Stimulated activated naive CD8-positive, alpha-beta T cell treated with anti-CD3 and anti-CD28 coated beads, Interleukin-15, Interleukin-2, amounts not matched to agents 100 U/mL and 50 U/mL, for 24 hours (primary cell): ENCODE results near the gene PLEKHM2.
"Not testable (repeated sequence)": the region's sequence is repeated elsewhere in the genome, so short reads cannot be mapped to it uniquely, and the experiment has no call there.

ENCODE experiments used
- ATAC-seq: fragments of 150-1000 bp; cut with Tn5 transposase; one replicate; pipeline ENCODE4 v1.10.0; 2021
- DNase-seq: peaks from one replicate; pipeline ENCODE4 v3.0.0; 2021

PLEKHM2 gene, protein sequence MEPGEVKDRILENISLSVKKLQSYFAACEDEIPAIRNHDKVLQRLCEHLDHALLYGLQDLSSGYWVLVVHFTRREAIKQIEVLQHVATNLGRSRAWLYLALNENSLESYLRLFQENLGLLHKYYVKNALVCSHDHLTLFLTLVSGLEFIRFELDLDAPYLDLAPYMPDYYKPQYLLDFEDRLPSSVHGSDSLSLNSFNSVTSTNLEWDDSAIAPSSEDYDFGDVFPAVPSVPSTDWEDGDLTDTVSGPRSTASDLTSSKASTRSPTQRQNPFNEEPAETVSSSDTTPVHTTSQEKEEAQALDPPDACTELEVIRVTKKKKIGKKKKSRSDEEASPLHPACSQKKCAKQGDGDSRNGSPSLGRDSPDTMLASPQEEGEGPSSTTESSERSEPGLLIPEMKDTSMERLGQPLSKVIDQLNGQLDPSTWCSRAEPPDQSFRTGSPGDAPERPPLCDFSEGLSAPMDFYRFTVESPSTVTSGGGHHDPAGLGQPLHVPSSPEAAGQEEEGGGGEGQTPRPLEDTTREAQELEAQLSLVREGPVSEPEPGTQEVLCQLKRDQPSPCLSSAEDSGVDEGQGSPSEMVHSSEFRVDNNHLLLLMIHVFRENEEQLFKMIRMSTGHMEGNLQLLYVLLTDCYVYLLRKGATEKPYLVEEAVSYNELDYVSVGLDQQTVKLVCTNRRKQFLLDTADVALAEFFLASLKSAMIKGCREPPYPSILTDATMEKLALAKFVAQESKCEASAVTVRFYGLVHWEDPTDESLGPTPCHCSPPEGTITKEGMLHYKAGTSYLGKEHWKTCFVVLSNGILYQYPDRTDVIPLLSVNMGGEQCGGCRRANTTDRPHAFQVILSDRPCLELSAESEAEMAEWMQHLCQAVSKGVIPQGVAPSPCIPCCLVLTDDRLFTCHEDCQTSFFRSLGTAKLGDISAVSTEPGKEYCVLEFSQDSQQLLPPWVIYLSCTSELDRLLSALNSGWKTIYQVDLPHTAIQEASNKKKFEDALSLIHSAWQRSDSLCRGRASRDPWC

DNA sequence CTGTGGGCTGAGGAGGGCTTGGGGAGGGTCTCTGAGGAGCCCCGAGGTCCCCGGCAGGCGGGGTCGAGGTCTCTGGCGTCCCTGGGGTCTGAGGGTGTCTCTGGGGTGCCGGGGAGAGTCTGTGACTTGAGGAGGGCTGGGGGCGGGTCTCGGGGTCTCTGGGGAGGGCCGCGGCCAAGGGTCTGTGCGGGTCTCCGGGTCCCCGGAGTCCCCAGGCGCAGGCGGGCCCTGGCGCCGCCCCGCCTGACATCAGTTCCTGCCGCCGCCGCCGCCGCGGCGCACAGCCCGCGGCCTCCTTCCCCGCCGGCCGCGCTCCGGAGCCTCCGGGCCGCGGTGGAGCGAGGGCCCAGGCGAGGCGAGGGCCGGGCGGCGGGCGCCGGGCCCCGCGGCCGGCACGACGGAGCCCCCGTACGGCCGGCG is at the start of gene PLEKHM2:
Gene PLEKHM2 (plus strand): TSS at position 279 of the 420 bp plus-strand sequence. CDS start 239 bp downstream, outside the sequence.
- DNase-seq (peak; percentile 62), ATAC-seq (peak; percentile 75)

DNA sequence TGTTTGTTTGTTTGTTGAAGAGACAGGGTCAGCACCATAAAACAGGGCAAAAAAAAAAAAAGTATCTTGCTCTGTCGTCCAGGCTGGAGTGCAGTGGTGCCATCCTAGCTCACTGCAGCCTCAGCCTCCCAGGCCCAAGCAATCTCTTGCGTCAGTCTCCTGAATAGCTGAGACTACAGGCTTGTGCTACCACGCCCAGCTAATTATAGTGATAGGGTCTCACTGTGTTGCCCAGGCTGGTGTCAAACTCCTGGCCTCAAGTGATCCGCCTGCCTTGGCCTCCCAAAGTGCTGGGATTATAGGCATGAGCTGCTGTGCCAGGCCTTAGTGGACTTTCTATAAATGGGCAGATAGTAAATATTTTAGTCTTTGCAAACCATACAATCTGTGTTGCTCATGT is 47.7 kb upstream of the PLEKHM2 start:
- ATAC-seq (no peak), DNase-seq (no peak)

DNA sequence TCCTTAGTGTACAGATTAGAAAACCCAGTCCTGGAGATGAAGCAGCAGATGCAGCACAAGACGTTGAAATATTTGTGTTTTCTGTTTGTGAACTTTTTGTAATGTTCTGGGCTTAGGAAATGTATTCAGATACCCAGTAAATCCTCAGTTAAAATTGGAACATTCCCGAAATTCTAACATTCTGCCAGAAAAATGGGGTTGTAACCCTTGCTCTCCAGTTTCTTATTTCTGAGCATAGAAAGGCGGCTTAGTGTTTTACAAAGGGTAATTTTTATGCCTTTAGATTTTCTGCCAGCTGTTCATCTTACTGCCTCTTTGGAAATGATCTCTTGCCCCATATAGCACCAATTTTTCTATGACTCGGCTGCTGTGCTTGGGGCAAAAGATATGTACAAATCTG is 46.3 kb upstream of the PLEKHM2 start:
- ATAC-seq (no peak), DNase-seq (no peak)

DNA sequence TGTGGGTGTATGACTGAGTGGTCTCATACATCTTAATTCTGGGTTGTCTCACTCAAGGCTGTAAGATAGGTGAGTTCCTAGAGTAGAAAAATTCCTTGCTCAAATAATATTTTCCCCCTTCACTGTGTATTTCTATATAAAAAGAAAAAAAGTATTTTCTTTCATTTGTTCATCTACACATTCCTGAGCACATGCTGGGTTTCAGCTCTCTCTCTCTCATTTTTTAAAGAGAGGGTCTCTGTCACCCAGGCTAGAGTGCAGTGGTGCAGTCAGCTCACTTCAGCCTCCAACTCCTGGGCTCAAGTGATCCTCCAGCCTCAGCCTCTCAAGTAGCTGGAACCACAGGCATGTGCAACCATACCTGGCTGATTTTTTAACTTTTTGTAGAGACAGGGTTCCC is 44.9 kb upstream of the PLEKHM2 start:
- DNase-seq (no peak), ATAC-seq (no peak)

DNA sequence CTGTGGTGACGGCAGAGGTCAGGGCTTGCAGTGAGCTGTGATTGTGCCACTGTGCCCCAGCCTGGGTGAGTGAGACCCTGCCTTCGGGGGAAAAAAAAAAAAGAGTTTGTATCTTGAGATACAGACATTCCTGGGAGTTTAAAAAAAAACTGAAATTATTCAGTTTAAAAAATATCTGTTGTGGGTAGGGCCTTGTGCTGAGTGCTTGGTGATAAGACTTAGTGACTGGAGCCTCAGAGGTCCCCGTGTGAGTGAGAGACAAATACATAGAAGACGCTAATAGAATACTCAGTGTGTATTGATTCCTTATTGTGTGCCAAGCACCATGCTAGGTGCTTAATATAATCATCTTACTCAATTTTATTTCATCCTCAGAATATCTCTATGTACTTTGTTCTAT is 44.2 kb upstream of the PLEKHM2 start:
- ATAC-seq = no peak
- DNase-seq = no peak

DNA sequence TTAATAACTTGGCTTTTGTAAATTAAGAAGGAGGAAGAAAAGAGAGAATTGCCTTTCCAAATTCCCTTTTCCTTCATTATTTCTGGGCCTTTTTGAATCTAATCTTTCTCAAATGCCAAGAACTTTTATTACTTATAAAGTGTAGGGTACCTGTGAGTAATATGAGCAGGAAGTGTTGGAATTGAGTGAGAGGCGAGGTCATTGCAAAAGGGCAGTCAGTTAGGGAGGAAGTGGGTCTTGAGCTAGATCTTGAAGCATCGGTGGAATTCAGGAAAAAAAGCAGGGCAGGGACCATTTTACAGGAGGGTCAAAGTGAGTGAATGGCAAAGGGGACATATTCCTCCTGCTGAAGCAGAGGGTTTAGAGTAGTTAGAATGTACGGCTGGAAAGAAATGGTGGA is 43.5 kb upstream of the PLEKHM2 start:
- DNase-seq (no peak), ATAC-seq (no peak)

DNA sequence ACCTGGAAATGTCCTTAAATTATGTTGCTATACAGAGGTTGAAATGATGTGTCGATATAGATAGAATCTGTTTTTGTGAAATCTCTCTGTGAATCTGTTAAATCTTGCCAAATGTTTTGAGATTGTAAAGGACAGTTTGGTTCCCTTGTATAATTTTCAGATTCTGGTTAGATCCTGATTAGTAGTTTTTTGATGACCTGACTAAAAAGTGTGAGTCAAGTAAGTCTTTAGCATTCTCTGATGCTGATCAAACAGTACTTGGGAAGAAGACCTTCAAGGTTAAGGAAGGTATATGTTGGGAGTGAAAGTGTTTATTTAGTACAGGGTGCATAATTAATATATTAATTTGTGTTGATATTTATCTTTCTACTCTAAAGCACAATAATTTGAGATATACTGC is 34.2 kb upstream of the PLEKHM2 start:
- DNase-seq (no peak), ATAC-seq (no peak)

DNA sequence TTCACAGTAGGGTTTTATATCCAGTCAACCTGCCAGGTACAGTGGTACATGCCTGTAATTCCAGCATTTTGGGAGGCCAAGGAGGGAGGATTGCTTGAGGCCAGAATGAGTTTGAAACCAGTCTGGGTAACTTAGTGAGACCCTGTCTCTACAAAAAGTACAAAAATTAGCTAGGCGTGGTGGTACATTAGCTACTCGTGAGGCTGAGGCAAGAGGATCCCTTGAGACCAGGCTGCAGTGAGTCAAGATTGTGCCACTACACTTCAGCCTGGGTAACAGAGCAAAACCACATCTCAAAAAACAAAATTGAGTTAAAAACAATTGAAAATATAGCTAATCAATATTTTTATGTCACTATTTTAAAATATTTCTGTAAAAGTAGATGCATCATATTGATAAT is 33.7 kb upstream of the PLEKHM2 start:
- ATAC-seq (no peak), DNase-seq (no peak)

DNA sequence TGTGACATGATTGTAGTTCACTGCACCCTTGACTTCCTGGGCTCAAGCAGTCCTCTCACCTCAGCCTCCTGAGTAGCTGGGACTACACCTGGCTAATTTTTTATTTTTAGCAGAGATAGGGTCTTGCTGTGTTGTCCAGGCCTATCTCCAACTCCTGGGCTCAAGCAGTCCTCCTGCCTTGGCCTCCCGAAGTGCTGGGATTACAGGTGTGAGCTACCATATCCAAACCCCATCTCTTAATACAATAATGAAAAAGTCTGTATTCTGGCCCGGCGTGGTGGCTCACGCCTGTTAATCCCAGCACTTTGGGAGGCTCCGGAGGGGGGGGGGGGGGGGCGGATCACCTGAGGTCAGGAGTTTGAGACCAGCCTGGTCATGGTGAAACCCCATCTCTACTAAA is 32.0 kb upstream of the PLEKHM2 start:
- not testable (repeated sequence) for DNase-seq, ATAC-seq

DNA sequence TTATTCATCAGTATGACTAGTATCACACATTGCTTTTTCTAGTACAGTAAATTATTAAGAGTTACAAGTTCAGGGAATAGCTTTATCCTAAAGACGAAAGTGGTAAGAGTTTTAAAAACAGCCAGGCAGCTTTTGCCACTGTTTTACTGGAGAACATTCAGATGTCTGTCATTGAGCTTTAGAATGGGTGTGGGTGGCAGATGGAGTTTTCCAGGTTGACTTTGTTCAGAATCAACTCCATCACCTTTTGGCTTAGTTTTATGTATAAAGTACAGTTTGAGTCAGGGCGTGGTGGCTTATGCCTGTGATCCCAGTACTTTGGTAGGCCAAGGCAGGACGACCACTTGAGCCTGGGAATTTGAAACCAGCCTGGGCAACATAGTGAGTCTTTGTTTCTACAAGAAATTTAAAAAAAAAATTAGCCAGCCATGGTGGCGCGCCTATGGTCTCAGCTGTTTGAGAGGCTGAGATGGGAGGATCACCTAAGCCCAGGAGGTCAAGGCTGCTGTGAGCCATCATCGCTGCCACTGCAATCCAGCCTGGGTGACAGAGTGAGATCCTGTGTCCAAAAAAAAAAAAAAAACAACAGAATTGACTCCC is 29.9 kb upstream of the PLEKHM2 start:
- no peak for ATAC-seq
- DNase-seq = no peak

DNA sequence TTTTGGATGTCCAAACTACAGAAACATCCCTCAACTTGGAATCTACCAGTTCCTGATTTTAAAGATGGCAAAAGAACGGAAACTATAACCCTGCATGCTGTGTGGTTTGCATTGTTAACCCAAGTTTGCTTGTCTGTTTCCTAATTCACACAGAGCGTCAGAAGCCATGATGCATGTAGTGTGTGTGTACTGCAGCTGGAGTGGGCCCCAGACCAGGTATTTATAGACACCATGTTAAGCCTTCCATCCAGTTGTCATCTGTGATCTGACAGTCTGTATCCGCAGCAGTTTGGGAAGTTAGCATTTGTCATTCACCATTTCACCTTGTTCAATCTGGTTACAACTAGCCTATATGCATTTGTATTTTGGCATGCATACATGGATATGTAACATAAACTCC is 27.7 kb upstream of the PLEKHM2 start:
- DNase-seq (no peak), ATAC-seq (no peak)

DNA sequence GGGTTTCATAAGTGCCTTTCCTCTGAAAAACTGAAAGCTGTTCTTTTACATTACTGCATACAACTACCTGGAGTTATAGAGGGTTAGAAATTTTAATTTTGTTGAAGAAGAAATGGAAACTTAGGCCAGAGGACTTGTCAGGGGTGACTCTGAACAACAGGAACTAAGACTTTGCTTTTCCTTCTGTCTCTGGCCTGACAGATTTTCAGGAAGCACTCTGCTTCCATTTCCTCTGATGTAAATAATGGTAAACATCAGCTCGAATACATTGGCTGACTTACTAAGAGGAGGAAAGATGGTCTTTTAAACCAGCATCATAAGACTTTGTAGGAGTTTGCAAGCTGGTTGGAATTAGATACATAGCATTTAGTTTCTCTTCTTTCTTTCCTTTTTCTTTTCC is 27.1 kb upstream of the PLEKHM2 start:
- ATAC-seq = no peak

DNA sequence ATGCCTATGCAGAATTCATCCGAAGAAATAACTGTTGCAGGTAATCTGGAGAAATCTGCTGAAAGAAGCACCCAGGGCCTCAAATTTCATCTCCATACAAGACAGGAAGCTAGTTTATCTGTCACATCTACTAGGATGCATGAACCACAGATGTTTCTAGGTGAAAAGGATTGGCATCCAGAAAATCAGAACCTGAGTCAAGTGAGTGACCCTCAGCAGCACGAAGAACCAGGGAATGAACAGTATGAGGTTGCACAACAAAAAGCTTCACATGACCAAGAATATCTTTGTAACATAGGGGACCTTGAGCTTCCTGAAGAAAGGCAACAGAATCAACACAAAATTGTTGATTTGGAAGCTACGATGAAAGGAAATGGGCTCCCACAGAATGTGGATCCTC is 24.0 kb upstream of the PLEKHM2 start:
- no peak for ATAC-seq
- DNase-seq = no peak

More for the DNA sequence above, 27.1 kb upstream of the PLEKHM2 start:
- DNase-seq = no peak

DNA sequence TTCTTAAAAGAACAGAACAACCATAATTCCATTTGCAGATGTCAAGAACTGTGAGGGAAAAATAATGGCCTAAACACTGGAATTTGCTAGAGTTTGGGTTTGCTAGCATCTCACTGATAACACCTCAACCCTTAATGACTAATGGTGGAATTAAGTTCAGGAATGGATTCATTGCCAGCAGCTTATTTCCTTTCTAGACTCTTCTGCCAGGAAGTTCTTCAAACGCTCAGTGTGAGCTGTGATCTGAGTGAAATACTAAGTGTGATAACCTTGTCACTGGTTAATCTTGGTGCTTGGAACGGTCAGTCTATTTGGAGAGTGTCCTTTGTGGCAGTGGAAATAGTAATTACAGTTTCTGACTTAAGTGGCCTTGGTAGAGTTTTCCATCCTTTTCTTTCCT is 21.6 kb upstream of the PLEKHM2 start:
- no peak for DNase-seq
- no peak for ATAC-seq

DNA sequence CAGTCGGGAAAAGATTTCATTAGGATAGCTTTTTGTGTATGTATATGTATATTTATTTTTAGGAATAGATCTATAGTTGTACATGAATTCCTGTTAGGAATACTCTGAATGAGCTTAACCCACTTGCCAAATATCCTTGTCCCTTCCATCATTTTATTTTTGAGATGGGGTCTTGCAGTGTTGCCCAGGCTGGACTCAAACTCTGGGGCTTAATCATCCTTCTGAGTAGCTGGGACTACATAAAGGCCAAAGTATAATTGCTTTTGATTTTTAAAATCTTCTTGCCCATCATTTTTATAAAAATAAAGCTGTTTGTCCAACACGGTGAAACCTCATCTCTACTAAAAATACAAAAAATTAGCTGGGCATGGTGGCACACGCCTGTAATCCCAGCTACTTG is 20.2 kb upstream of the PLEKHM2 start:
- ATAC-seq (no peak), DNase-seq (no peak)

DNA sequence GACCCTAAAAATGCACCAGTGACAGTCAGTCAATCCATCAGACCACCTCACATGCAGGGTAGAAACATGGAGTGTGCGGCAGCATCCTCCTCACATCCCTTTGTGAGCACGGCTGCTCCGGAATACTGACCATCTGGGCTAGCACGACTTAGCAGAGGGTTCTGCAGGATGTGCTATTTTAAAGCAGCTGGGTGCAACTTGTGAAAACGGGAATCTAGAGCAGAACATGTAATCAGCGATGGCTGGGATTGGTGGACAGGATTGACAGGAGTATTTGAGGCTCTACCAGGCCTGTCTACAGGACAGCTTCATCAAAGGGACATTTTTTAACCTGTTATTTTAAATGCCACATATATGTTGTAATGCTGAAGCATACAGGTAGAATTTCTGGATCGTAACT is 16.8 kb upstream of the PLEKHM2 start:
- no peak for ATAC-seq
- no peak for DNase-seq

DNA sequence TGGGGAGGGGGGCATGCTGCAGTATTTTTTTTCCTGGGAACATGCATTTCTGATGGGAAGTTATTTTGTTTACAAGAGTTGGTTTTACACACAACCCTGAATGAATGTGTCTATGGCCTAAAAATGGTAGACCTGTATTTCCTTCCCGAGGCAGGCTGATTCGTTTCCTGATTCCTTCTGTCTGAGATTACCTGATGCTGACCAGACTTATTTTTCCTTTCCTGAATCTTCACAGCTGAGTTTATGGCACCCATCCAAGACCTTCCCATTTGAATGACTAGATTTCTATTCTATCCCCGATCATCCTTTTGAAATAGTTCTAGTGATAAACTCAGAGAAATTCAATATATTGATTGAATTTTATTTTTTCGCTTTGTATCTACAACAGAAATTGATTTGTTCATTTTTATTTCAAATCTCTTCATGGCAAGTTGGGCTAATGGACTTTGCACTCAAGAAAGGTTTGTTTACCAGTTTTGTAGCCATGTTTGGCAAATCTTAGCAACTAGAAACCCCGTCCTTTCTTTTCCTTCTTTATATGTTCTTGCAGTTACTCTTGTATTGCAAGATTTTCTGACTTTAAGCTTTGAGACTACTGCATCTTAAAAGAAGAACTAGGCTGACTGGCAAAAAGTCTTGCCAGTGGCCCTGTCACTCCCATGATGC is 15.9 kb upstream of the PLEKHM2 start:
- DNase-seq = no peak
- no peak for ATAC-seq

DNA sequence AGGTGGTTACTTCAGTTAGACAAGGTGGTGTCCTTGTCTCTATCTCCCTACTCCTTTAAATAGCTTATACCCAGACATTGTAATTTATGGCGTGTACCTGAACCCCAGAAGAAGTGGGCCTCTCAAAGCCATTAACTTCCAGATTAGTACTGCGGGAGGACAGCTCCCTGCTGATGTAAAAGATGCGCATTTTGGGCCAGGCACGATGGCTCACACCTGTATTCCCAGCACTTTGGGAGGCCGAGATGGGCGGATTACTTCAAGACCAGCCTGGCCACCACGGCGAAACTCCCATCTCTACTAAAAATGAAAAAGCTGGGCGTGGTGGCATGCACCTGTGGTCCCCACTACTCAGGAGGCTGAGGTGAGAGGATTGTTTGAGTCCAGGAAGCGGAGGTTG is 15.0 kb upstream of the PLEKHM2 start:
- DNase-seq (no peak), ATAC-seq (no peak)

DNA sequence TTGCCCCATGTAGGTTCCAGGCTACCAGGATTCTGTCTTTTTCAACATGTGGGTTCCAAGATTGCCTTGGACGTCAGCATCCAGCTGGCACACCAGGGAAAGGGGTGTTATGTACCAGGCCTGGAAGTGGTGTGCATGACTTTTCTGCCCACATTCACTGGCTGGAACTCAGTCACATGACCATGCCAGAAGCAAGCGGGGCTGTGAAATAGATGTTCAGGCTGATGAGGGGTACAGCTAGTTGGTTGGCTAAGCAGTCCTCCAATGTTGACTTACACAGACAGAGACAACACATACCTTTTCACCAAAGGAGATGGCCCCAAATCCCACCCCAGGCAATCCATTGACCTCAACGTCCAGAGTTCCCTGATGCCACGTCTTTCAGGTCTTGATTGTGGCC is 14.3 kb upstream of the PLEKHM2 start:
- DNase-seq = no peak
- ATAC-seq = no peak

DNA sequence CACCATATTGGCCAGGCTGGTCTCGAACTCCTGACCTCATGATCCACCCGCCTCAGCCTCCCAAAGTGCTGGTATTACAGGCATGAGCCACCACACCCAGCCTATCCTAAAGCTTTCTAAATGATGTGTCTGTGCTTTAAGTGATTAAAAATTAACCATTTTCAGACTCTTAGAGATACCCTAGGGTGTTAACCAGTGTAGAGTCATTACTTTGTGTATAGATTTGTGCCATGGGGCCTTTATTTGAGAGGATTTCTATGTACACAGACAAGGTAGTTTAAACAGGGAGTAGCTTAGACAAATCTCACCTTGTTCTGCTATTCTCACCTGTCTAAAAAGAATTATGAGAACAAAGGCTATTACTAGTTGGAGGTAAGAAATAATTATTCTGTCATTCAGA is 12.7 kb upstream of the PLEKHM2 start:
- DNase-seq (no peak), ATAC-seq (no peak)

DNA sequence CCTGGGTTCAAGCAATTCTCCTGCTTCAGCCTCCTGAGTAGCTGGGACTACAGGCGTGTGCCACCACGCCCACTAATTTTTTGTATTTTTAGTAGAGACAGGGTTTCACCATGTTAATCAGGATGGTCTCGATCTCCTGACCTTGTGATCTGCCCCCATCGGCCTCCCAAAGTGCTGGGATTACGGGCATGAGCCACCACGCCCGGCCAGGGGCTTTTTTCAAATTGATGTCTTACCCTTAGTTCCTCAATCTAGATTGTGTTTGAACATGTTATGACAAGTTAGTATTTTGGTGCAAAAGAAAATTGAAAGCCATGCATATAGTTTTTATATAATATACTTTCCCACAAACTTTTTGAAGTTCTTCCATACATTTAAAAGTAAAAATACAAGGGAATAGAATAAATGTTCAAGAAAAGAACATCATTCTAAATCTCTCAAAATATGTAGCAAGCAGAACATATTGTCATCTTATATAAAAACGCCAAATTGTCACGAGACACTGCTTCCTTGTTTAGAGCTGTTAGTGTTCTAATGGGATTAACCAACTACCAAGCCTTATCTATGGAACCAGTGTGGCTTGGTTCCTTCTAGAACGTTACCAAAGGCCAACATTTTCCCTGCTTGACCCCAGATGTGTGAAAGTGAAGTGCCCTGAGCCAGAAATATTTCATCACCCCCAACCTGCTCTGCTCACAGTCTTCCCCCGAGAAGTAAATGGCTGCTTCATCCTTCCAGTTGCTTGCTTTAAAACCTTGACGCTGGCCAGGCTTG is 9.5 kb upstream of the PLEKHM2 start:
- ATAC-seq (no peak), DNase-seq (no peak)
